RWPE1 (cell line): ENCODE results near the gene VPREB3.

Experiments used
- CTCF ChIA-PET: fragments of 350-600 bp; sonication (Branson Sonifier 250); formaldehyde crosslinking; extraction: SDS; loops from one replicate; lab custom pipeline; 2021; lab: Yijun Ruan, JAX
- POLR2A ChIA-PET: fragments of 400-600 bp; formaldehyde crosslinking; extraction: SDS; loops from one replicate; lab custom pipeline; 2020; ENCODE audit warnings: antibody characterized with exemption; ENCODE audit not compliant: low non-redundant PET; lab: Yijun Ruan, JAX
- DNase-seq: peaks from one replicate; pipeline ENCODE4 v3.0.0; 2012; ENCODE audit warnings: low spot score
- H3K27ac ChIP-seq: fragments of 450-650 bp; 2 replicates; pipeline ENCODE4 v1.5.1; 2017
- CTCF ChIP-seq: fragments of 450-650 bp; conservative IDR thresholded peaks from 2 replicates; pipeline ENCODE4 v1.5.1; 2017; ENCODE audit warnings: low read depth, mild to moderate bottlenecking

VPREB3 gene

GRCh38 chr22:23796461-23796860 lies 42.2 kb upstream of the VPREB3 start:
- POLR2A ChIA-PET: no interaction called here
- CTCF ChIA-PET: no interaction called here
- no peak overlapping the region for H3K27ac ChIP-seq
- TF ChIP-seq CTCF: no peak
- no peak for DNase-seq

GRCh38 chr22:23793326-23793725 lies 39.1 kb upstream of the VPREB3 start:
- no peak for DNase-seq
- ChIA-PET CTCF (no interaction called here), POLR2A (interaction anchor here (0.7 kb wide), 1 partner anchor 36 kb away, joined by 5 read pairs; no protein-coding TSS in a partner anchor)
- TF ChIP-seq CTCF: no peak
- no peak overlapping the region for H3K27ac ChIP-seq

GRCh38 chr22:23791738-23792645 lies 37.8 kb upstream of the VPREB3 start:
- no peak for DNase-seq
- no peak overlapping the region; the same call in 1 of the 2 replicates for H3K27ac ChIP-seq
- TF ChIP-seq CTCF: no peak
- ChIA-PET CTCF (interaction anchor here (0.6 kb wide), 1 partner anchor 22 kb away, joined by 4 read pairs; no protein-coding TSS in a partner anchor), POLR2A (no interaction called here)

GRCh38 chr22:23790819-23791737 lies 36.9 kb upstream of the VPREB3 start:
- TF ChIP-seq CTCF: no peak
- no peak overlapping the region for H3K27ac ChIP-seq
- POLR2A ChIA-PET: no interaction called here
- CTCF ChIA-PET: no interaction called here
- DNase-seq: no peak

GRCh38 chr22:23789638-23790037 lies 35.4 kb upstream of the VPREB3 start:
- ChIA-PET POLR2A (no interaction called here), CTCF (interaction anchor here (2.0 kb wide), 1 partner anchor 22 kb away, joined by 7 read pairs; the partner anchor contains the start of gene CHCHD10)
- H3K27ac ChIP-seq: no peak overlapping the region
- TF ChIP-seq CTCF: no peak
- no peak for DNase-seq

- no peak for TF ChIP-seq CTCF
- ChIA-PET CTCF (interaction anchor here (0.6 to 2.0 kb wide), 2 partner anchors 22 to 498 kb away, joined by 3 to 7 read pairs; partner anchors contain the start of gene CHCHD10), POLR2A (no interaction called here)
- H3K27ac ChIP-seq: no peak overlapping the region
- DNase-seq: no peak
Measured at GRCh38 chr22:23789121-23789520, 34.9 kb upstream of the VPREB3 start.
